Measurements from ENCODE around the gene GNG8. TPM values are rescaled to one million over a fixed set of nuclear protein-coding genes. Genes with fewer than 3 reads are reported as not detected.

GNG8 gene
- total RNA-seq, 1 experiment from 2014 or later, result not detected

DNA sequence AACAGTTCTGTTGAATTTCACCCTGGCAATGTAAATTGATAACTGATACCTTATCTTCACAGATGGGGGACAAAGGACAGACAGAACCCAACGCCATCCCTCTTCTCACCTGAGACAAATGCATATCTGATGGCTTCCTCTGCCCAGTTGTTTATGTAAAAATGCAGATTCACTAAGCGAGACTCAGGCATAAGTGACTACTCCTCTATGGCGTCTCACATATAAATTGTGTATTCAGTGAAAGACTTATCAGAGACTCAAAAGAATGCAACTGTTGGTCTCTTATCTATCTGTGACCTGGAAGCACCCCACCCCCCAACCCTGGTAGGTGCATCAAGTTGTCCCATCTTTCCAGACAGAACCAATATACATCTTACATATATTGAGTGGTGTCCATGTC is 48.1 kb downstream of the GNG8 start:
- H3K9me3 ChIP-seq (ENCODE audit: low read depth, low read length, poor library complexity, severe bottlenecking), result no peaks in the 10 kb centered on the region
- TF ChIP-seq, protein P1, sequence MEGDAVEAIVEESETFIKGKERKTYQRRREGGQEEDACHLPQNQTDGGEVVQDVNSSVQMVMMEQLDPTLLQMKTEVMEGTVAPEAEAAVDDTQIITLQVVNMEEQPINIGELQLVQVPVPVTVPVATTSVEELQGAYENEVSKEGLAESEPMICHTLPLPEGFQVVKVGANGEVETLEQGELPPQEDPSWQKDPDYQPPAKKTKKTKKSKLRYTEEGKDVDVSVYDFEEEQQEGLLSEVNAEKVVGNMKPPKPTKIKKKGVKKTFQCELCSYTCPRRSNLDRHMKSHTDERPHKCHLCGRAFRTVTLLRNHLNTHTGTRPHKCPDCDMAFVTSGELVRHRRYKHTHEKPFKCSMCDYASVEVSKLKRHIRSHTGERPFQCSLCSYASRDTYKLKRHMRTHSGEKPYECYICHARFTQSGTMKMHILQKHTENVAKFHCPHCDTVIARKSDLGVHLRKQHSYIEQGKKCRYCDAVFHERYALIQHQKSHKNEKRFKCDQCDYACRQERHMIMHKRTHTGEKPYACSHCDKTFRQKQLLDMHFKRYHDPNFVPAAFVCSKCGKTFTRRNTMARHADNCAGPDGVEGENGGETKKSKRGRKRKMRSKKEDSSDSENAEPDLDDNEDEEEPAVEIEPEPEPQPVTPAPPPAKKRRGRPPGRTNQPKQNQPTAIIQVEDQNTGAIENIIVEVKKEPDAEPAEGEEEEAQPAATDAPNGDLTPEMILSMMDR (conservative IDR thresholded peaks at IDR 0.05; ENCODE audit: low read depth, low read length), result no peak
- no peak for TF ChIP-seq EZH2 (IDR thresholded peaks at IDR 0.05; ENCODE audit: borderline replicate concordance, low read depth, low read length, poor library complexity, severe bottlenecking)
- DNase-seq (ENCODE audit: low spot score), result no peak
- POLR2A ChIA-PET (ENCODE audit: low non-redundant PET), result no interaction called here
- no peaks in the 10 kb centered on the region for H3K27me3 ChIP-seq (replicated peaks; ENCODE audit: insufficient read depth, low read depth, low read length, poor library complexity)
- no peaks in the 10 kb centered on the region for H3K36me3 ChIP-seq (ENCODE audit: insufficient read depth, low read length, poor library complexity, severe bottlenecking)
- CTCF ChIA-PET, result no interaction called here
- no TSS peak for BruUV-seq (replicated peaks)
- no peak overlapping the region for H3K4me3 ChIP-seq (ENCODE audit: low read depth, low read length, poor library complexity, severe bottlenecking)
- intact Hi-C loops (cut with micrococcal nuclease; ENCODE audit: unreplicated experiment), result no loop called here
- no peak overlapping the region for H3K27ac ChIP-seq (ENCODE audit: low read depth, low read length, poor library complexity, severe bottlenecking)
- H3K4me1 ChIP-seq (ENCODE audit: insufficient read depth, low read length, poor library complexity, severe bottlenecking), result no peaks in the 10 kb centered on the region

DNA sequence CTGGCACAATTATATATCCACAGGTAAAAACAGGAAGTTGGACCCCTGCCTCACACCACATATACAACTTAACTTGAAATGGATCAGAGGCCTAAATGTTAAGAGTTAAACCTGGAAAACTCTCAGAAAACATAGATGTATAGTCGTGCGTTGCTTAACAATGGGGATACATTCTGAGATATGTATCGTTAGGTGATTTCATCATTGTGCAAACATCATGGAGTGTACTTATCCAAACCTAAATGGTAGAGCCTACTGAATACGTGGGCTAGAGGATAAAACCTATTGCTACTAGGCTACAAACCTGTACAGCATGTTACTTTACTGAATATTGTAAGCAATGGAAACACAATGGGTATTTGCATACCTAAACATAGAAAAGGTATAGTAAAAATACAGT is 49.7 kb downstream of the GNG8 start:
- no peak overlapping the region for H3K4me3 ChIP-seq (ENCODE audit: low read depth, low read length, poor library complexity, severe bottlenecking)
- no TSS peak for BruUV-seq (replicated peaks)
- H3K27me3 ChIP-seq (replicated peaks; ENCODE audit: insufficient read depth, low read depth, low read length, poor library complexity), result no peaks in the 10 kb centered on the region
- no peak overlapping the region for H3K27ac ChIP-seq (ENCODE audit: low read depth, low read length, poor library complexity, severe bottlenecking)
- no peaks in the 10 kb centered on the region for H3K4me1 ChIP-seq (ENCODE audit: insufficient read depth, low read length, poor library complexity, severe bottlenecking)
- TF ChIP-seq, protein P1 (conservative IDR thresholded peaks at IDR 0.05; ENCODE audit: low read depth, low read length), result no peak
- no peak for TF ChIP-seq EZH2 (IDR thresholded peaks at IDR 0.05; ENCODE audit: borderline replicate concordance, low read depth, low read length, poor library complexity, severe bottlenecking)
- no peaks in the 10 kb centered on the region for H3K9me3 ChIP-seq (ENCODE audit: low read depth, low read length, poor library complexity, severe bottlenecking)
- POLR2A ChIA-PET (ENCODE audit: low non-redundant PET), result no interaction called here
- CTCF ChIA-PET, result no interaction called here
- H3K36me3 ChIP-seq (ENCODE audit: insufficient read depth, low read length, poor library complexity, severe bottlenecking), result no peaks in the 10 kb centered on the region
- DNase-seq (ENCODE audit: low spot score), result no peak
- intact Hi-C loops (cut with micrococcal nuclease; ENCODE audit: unreplicated experiment), result no loop called here

DNA sequence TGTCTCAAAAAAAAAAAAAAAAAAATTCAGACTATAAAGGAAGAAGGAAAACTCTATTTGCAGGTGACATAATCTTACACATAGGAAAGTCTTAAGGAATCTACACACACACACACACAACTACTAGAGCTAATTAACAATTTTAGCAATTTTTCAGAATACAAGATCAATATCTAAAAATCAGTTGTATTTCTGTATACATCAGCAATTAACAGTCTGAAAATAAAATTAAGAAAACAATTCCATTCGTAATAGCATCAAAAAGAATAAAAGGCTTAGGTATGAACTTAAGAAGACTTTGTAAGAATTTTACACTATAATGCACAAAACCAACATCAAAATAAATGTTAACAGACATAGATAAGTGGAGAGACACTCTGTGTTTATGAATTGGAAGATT is 50.5 kb downstream of the GNG8 start:
- Histone ChIP-seq H3K27me3 (replicated peaks; ENCODE audit: insufficient read depth, low read depth, low read length, poor library complexity) (no peaks in the 10 kb centered on the region), H3K27ac (ENCODE audit: low read depth, low read length, poor library complexity, severe bottlenecking) (no peak overlapping the region), H3K9me3 (ENCODE audit: low read depth, low read length, poor library complexity, severe bottlenecking) (no peaks in the 10 kb centered on the region), H3K36me3 (ENCODE audit: insufficient read depth, low read length, poor library complexity, severe bottlenecking) (no peaks in the 10 kb centered on the region), H3K4me3 (ENCODE audit: low read depth, low read length, poor library complexity, severe bottlenecking) (no peak overlapping the region), H3K4me1 (ENCODE audit: insufficient read depth, low read length, poor library complexity, severe bottlenecking) (no peaks in the 10 kb centered on the region)
- TF ChIP-seq EZH2 (IDR thresholded peaks at IDR 0.05; ENCODE audit: borderline replicate concordance, low read depth, low read length, poor library complexity, severe bottlenecking), result no peak
- TF ChIP-seq, protein P1 (conservative IDR thresholded peaks at IDR 0.05; ENCODE audit: low read depth, low read length), result no peak
- ChIA-PET POLR2A (ENCODE audit: low non-redundant PET) (no interaction called here), CTCF (interaction anchor here (0.6 kb wide), 1 partner anchor 70 kb away, joined by 3 read pairs; no protein-coding TSS in a partner anchor)
- intact Hi-C loops (cut with micrococcal nuclease; ENCODE audit: unreplicated experiment), result no loop called here
- BruUV-seq (replicated peaks), result no TSS peak
- no peak for DNase-seq (ENCODE audit: low spot score)

Other genes with a start within 250 kb of the GNG8 start
- gene CCDC8, start 222.6 kb downstream of the GNG8 start, total RNA-seq (2021), result 24.5 and 32.1 TPM in 2 replicates
- gene PNMA8C, start 207.3 kb downstream of the GNG8 start, total RNA-seq (2021), result not detected in 2 replicates
- gene PNMA8A, start 164.6 kb downstream of the GNG8 start, total RNA-seq (2021), result 12.8 and 15.9 TPM in 2 replicates
- 0.75 and 0.81 TPM in 2 replicates for gene PNMA8B, start 140.3 kb downstream of the GNG8 start, total RNA-seq (2021)
- 272 and 291 TPM in 2 replicates for gene CALM3, start 34.9 kb downstream of the GNG8 start, total RNA-seq (2021)
- 0.46 TPM in 1 of 2 replicates, not detected in the other for gene PTGIR, start 11.1 kb downstream of the GNG8 start, total RNA-seq (2021)
- 0.32 and 1.1 TPM in 2 replicates for gene DACT3, start 25.0 kb upstream of the GNG8 start, total RNA-seq (2021)
- 45.1 and 60.3 TPM in 2 replicates for gene PRKD2, start 80.9 kb upstream of the GNG8 start, total RNA-seq (2021)
- gene FKRP, start 109.9 kb upstream of the GNG8 start, total RNA-seq (2021), result 23.6 and 26.1 TPM in 2 replicates
- gene STRN4, start 110.2 kb upstream of the GNG8 start, total RNA-seq (2021), result 134 and 157 TPM in 2 replicates
- gene SLC1A5, start 152.4 kb upstream of the GNG8 start, total RNA-seq (2021), result 283 and 295 TPM in 2 replicates
- 226 and 241 TPM in 2 replicates for gene AP2S1, start 214.6 kb upstream of the GNG8 start, total RNA-seq (2021)
- gene ARHGAP35, start 224.8 kb upstream of the GNG8 start, total RNA-seq (2021), result 76.5 and 76.7 TPM in 2 replicates